Left lung (tissue), 10 donors: ENCODE data around the gene EIF5A2. TPM values are rescaled to one million over a fixed set of nuclear protein-coding genes. Genes with fewer than 3 reads are reported as not detected.

ENCODE experiments used
- ATAC-seq: fragments of 200-7000 bp; cut with Tn5 transposase; one replicate; pipeline ENCODE4 v1.9.1; 2020; ENCODE audit warnings: moderate library complexity
- DNase-seq, 4 donors: peaks; one replicate each; pipeline ENCODE4 v3.0.0-alpha.2; 2013 to 2020
- H3K27ac ChIP-seq, 2 donors: fragments of 200-600 bp; sonication (generic) in 1 of 2; one replicate each; pipeline versions ENCODE4 v1.5.0 to v1.8.0; 2020 to 2021
- H3K27me3 ChIP-seq, 2 donors: fragments of 200-600 bp; sonication (generic) in 1 of 2; one replicate each; pipeline versions ENCODE4 v1.5.0 to v1.8.0; 2020 to 2021
- H3K36me3 ChIP-seq, 2 donors: fragments of 200-600 bp; sonication (generic) in 1 of 2; one replicate each; pipeline versions ENCODE4 v1.5.0 to v1.8.0; 2020 to 2021
- H3K4me1 ChIP-seq, 2 donors: fragments of 200-600 bp; one replicate each; pipeline ENCODE4 v1.8.0; 2021
- H3K4me3 ChIP-seq, 2 donors: fragments of 200-600 bp; sonication (generic) in 1 of 2; one replicate each; pipeline versions ENCODE4 v1.5.0 to v1.8.0; 2020 to 2021; ENCODE audit warnings: mild to moderate bottlenecking in 1 of 2
- H3K9me3 ChIP-seq, 2 donors: fragments of 200-600 bp; sonication (generic) in 1 of 2; one replicate each; pipeline versions ENCODE4 v1.5.0 to v1.8.0; 2020 to 2021
- intact Hi-C, 2 donors: fragments of 100-400 bp; cut with DNase I; formaldehyde crosslinking; loops; one replicate each; pipeline versions ENCODE4 v1.11.2 to v1.14.2; 2022
- polyA plus RNA-seq, 6 donors: library from polyadenylated mRNA; unstranded; fragments of 120-200 nt; gene quantifications; one replicate each; pipeline ENCODE4 v1.2.1, GENCODE V29; 2013; ENCODE audit not compliant: insufficient read length in 6 of 6
- total RNA-seq, 2 donors: library from RNA; stranded (reverse); fragmentation: NEBNext Ultra II Directional; extraction: Animal tissue kit (Norgen Biotek cat#: 25700); gene quantifications; one replicate each; pipeline ENCODE4 v1.2.1, GENCODE V29; 2021
- TF ChIP-seq, protein P1 (sequence below), 2 donors: fragments of 200-600 bp; sonication (generic) in 1 of 2; IDR thresholded peaks; one replicate each; pipeline versions ENCODE4 v1.5.0 to v1.8.0; 2021; ENCODE audit warnings: antibody characterized with exemption in 2 of 2
- donor health status: DM: no; HTN: yes; CAD: no.
- donor health status: DM: no; HTN: no; CAD: no.

The EIF5A2 gene
- total and polyA plus RNA-seq, 8 donors = 5.2 to 8.2 (median 5.8) TPM

DNA sequence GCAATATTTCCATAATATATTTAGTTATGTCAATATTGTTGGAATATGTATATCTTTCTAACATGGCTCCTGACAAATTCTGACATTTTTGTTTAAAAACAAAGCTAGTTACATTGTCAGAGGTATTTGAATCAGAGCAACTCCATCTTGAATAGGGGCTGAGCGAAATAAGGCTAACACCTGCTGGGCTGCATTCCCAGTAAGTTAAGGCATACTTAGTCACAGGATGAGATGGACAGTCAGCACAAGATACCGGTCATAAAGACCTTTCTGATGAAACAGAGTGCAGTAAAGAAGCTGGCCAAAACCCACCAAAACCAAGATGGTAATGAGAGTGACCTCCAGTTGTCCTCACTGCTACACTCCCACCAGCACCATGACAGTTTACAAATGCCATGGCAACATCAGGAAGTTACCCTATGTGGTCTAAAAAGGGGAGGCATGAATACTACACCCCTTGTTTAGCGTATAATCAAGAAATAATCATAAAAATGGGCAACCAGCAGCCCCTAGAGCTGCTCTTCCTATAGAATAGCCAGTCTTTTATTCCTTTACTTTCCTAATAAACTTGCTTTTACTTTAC lies 68.8 kb downstream of the EIF5A2 start:
- Histone ChIP-seq H3K36me3 (no peaks in the 10 kb centered on the region), H3K9me3 (no peaks in the 10 kb centered on the region), H3K4me1 (no peaks in the 10 kb centered on the region), H3K27ac (no peak overlapping the region), H3K27me3 (peaks cover 0 to 4% of the 10 kb centered on the region in 2 donors), H3K4me3 (no peak overlapping the region)
- ATAC-seq (no peak), DNase-seq (no peak)
- TF ChIP-seq, protein P1, sequence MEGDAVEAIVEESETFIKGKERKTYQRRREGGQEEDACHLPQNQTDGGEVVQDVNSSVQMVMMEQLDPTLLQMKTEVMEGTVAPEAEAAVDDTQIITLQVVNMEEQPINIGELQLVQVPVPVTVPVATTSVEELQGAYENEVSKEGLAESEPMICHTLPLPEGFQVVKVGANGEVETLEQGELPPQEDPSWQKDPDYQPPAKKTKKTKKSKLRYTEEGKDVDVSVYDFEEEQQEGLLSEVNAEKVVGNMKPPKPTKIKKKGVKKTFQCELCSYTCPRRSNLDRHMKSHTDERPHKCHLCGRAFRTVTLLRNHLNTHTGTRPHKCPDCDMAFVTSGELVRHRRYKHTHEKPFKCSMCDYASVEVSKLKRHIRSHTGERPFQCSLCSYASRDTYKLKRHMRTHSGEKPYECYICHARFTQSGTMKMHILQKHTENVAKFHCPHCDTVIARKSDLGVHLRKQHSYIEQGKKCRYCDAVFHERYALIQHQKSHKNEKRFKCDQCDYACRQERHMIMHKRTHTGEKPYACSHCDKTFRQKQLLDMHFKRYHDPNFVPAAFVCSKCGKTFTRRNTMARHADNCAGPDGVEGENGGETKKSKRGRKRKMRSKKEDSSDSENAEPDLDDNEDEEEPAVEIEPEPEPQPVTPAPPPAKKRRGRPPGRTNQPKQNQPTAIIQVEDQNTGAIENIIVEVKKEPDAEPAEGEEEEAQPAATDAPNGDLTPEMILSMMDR (IDR thresholded peaks at IDR 0.05) = no peak
- intact Hi-C loops = no loop called here

Other genes with a start within 250 kb of the EIF5A2 start
- 100 to 1,000 TPM in 1 of 2 donors, 10 to 100 TPM in 1; 41.1 to 115 TPM for gene RPL22L1, start 38.4 kb downstream of the EIF5A2 start, total RNA-seq
- gene RPL22L1, start 38.4 kb downstream of the EIF5A2 start, polyA plus RNA-seq = 10 to 100 TPM; 60.4 to 85.6 (median 71.4) TPM
- not detected for gene SLC2A2, start 118.1 kb upstream of the EIF5A2 start, total RNA-seq
- under 1 TPM in 4 of 6 donors, not detected in 2; 0.07 to 0.17 (median 0.13) TPM for gene SLC2A2, start 118.1 kb upstream of the EIF5A2 start, polyA plus RNA-seq